SK-N-SH treated with all-trans-retinoic acid at 6 μM for 48 hours (cell line): Measurements from ENCODE around the gene PHACTR4.

ENCODE experiments used
- ATAC-seq: fragments of 200-7000 bp; cut with Tn5 transposase; 3 replicates; pipeline ENCODE4 v1.9.1; 2020; ENCODE audit warnings: mild to moderate bottlenecking, moderate library complexity
- BACH2 ChIP-seq: fragments of 250-450 bp; sonication (Bioruptor Pico); IDR thresholded peaks from 2 replicates; pipeline ENCODE4 v1.9.0; 2021; ENCODE audit warnings: mild to moderate bottlenecking, borderline replicate concordance
- CREB5 ChIP-seq: fragments of 250-450 bp; sonication (Bioruptor Pico); IDR thresholded peaks from 2 replicates; pipeline ENCODE4 v1.5.1; 2020; ENCODE audit warnings: low read depth, mild to moderate bottlenecking, moderate library complexity
- CSDC2 ChIP-seq: fragments of 250-450 bp; sonication (Bioruptor Pico); IDR thresholded peaks from 2 replicates; pipeline ENCODE4 v1.5.0; 2020; ENCODE audit warnings: mild to moderate bottlenecking, moderate library complexity
- ESRRG ChIP-seq: fragments of 250-450 bp; sonication (Bioruptor Pico); IDR thresholded peaks from 2 replicates; pipeline ENCODE4 v1.6.1; 2021; ENCODE audit warnings: mild to moderate bottlenecking
- GLIS3 ChIP-seq: fragments of 250-450 bp; sonication (Bioruptor Pico); IDR thresholded peaks from 2 replicates; pipeline ENCODE4 v1.5.0; 2020; ENCODE audit warnings: mild to moderate bottlenecking, moderate library complexity
- ISL1 ChIP-seq: fragments of 250-450 bp; sonication (Bioruptor Pico); IDR thresholded peaks from 2 replicates; pipeline ENCODE4 v2.1.2; 2022; ENCODE audit warnings: mild to moderate bottlenecking, moderate library complexity
- POU6F1 ChIP-seq: fragments of 250-450 bp; sonication (Bioruptor Pico); IDR thresholded peaks from 2 replicates; pipeline ENCODE4 v1.8.0; 2021; ENCODE audit warnings: low read depth, mild to moderate bottlenecking, moderate library complexity, borderline replicate concordance
- PPARA ChIP-seq: fragments of 250-450 bp; sonication (Bioruptor Pico); IDR thresholded peaks from 2 replicates; pipeline ENCODE4 v1.5.0; 2020; ENCODE audit warnings: mild to moderate bottlenecking, borderline replicate concordance
- RARB ChIP-seq: fragments of 250-450 bp; sonication (Bioruptor Pico); IDR thresholded peaks from 2 replicates; pipeline ENCODE4 v1.8.0; 2021; ENCODE audit warnings: mild to moderate bottlenecking, moderate library complexity
- TCF4 ChIP-seq: fragments of 250-450 bp; sonication (Bioruptor Pico); IDR thresholded peaks from 2 replicates; pipeline ENCODE4 v1.8.0; 2021; ENCODE audit warnings: mild to moderate bottlenecking, moderate library complexity, borderline replicate concordance
- TOX ChIP-seq: fragments of 250-450 bp; sonication (Bioruptor Pico); IDR thresholded peaks from 2 replicates; pipeline ENCODE4 v1.8.0; 2021; ENCODE audit warnings: mild to moderate bottlenecking, moderate library complexity, borderline replicate concordance
- TSHZ2 ChIP-seq: fragments of 250-450 bp; sonication (Bioruptor Pico); IDR thresholded peaks from 2 replicates; pipeline ENCODE4 v1.5.0; 2020; ENCODE audit warnings: mild to moderate bottlenecking, moderate library complexity
- ZFP3 ChIP-seq: fragments of 250-450 bp; sonication (Bioruptor Pico); IDR thresholded peaks from 2 replicates; pipeline ENCODE4 v1.5.0; 2020; ENCODE audit warnings: mild to moderate bottlenecking, moderate library complexity
- ZFP30 ChIP-seq: fragments of 450-650 bp; formaldehyde crosslinking; IDR thresholded peaks from 2 replicates; pipeline ENCODE4 v1.5.0; 2022; ENCODE audit warnings: mild to moderate bottlenecking, moderate library complexity
- ZNF565 ChIP-seq: fragments of 450-650 bp; formaldehyde crosslinking; conservative IDR thresholded peaks from 2 replicates; pipeline ENCODE4 v1.5.0; 2020; ENCODE audit warnings: low read depth, mild to moderate bottlenecking, moderate library complexity
- ZNF70 ChIP-seq: fragments of 450-650 bp; formaldehyde crosslinking; IDR thresholded peaks from 2 replicates; pipeline ENCODE4 v1.5.0; 2020; ENCODE audit warnings: mild to moderate bottlenecking, moderate library complexity
- ZNF8 ChIP-seq: fragments of 450-650 bp; formaldehyde crosslinking; IDR thresholded peaks from 2 replicates; pipeline ENCODE4 v1.5.0; 2020; ENCODE audit warnings: mild to moderate bottlenecking, moderate library complexity
- TF ChIP-seq, protein P1 (sequence below): fragments of 250-450 bp; sonication (Bioruptor Pico); IDR thresholded peaks from 2 replicates; pipeline ENCODE4 v1.5.1; 2021; ENCODE audit warnings: mild to moderate bottlenecking, moderate library complexity
- TF ChIP-seq, protein P2 (sequence below): fragments of 250-450 bp; sonication (Bioruptor Pico); IDR thresholded peaks from 2 replicates; pipeline ENCODE4 v1.8.0; 2020; ENCODE audit warnings: mild to moderate bottlenecking, moderate library complexity, borderline replicate concordance

PHACTR4 gene

GRCh38 chr1:28439320-28439719 is 69.8 kb downstream of the PHACTR4 start:
- TF ChIP-seq CSDC2 = no peak
- no peak for TF ChIP-seq ZNF70
- TF ChIP-seq TSHZ2 = no peak
- TF ChIP-seq, all 23 proteins: peak for 0

GRCh38 chr1:28441674-28442073 is 72.1 kb downstream of the PHACTR4 start:
- TF ChIP-seq CSDC2 (no peak), TSHZ2 (no peak), ZNF565 (CRISPR knock-in tag) (no peak), ESRRG (CRISPR knock-in tag) (no peak), RARB (CRISPR knock-in tag) (no peak), BACH2 (CRISPR knock-in tag) (no peak), PPARA (no peak), ZFP30 (CRISPR knock-in tag) (no peak), ISL1 (CRISPR knock-in tag) (no peak), TOX (CRISPR knock-in tag) (no peak), TCF4 (CRISPR knock-in tag) (no peak), POU6F1 (CRISPR knock-in tag) (no peak), CREB5 (CRISPR knock-in tag) (no peak), ZFP3 (no peak)
- TF ChIP-seq, protein P1, sequence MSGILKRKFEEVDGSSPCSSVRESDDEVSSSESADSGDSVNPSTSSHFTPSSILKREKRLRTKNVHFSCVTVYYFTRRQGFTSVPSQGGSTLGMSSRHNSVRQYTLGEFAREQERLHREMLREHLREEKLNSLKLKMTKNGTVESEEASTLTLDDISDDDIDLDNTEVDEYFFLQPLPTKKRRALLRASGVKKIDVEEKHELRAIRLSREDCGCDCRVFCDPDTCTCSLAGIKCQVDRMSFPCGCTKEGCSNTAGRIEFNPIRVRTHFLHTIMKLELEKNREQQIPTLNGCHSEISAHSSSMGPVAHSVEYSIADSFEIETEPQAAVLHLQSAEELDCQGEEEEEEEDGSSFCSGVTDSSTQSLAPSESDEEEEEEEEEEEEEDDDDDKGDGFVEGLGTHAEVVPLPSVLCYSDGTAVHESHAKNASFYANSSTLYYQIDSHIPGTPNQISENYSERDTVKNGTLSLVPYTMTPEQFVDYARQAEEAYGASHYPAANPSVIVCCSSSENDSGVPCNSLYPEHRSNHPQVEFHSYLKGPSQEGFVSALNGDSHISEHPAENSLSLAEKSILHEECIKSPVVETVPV (CRISPR knock-in tag) = no peak
- TF ChIP-seq, protein P2, sequence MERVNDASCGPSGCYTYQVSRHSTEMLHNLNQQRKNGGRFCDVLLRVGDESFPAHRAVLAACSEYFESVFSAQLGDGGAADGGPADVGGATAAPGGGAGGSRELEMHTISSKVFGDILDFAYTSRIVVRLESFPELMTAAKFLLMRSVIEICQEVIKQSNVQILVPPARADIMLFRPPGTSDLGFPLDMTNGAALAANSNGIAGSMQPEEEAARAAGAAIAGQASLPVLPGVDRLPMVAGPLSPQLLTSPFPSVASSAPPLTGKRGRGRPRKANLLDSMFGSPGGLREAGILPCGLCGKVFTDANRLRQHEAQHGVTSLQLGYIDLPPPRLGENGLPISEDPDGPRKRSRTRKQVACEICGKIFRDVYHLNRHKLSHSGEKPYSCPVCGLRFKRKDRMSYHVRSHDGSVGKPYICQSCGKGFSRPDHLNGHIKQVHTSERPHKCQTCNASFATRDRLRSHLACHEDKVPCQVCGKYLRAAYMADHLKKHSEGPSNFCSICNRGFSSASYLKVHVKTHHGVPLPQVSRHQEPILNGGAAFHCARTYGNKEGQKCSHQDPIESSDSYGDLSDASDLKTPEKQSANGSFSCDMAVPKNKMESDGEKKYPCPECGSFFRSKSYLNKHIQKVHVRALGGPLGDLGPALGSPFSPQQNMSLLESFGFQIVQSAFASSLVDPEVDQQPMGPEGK = no peak
- TF ChIP-seq, all 23 proteins: peak for 0
- ATAC-seq = no peak

More at GRCh38 chr1:28439320-28439719, 69.8 kb downstream of the PHACTR4 start:
- no peak for ATAC-seq

DNA sequence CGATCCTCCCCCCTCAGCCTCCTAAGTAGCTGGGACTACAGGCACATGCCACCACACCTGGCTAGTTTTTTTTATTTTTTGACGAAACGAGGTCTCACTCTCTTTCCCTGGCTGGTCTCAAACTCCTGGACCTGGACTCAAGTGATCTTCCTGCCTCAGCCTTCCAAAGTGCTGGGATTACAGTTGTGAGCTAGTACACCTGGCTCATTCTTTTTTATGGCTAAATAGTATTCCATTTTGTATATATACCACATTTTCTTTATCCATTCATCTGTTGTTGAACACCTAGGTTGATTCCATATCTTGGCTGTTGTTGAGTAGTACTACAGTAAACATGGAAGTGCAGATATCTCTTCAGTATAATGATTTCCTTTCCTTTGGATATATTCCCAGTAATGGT is 74.0 kb downstream of the PHACTR4 start:
- TF ChIP-seq ZNF8 (CRISPR knock-in tag) = peak; percentile 78
- TF ChIP-seq, protein P1 (CRISPR knock-in tag) = no peak
- no peak for TF ChIP-seq GLIS3
- TF ChIP-seq, protein P2 = no peak
- no peak for TF ChIP-seq CSDC2
- TF ChIP-seq, all 23 proteins: peak for 1
- ATAC-seq = no peak
